GM19397 (cell line): ENCODE data around the gene FAM170B.

Experiments used
- ATAC-seq: cut with Tn5 transposase; IDR thresholded peaks from one replicate; pipeline ENCODE4 v1.9.1; 2021; ENCODE audit warnings: mild to moderate bottlenecking, moderate library complexity; ENCODE audit not compliant: unreplicated experiment

The FAM170B gene

GRCh38 chr10:49081547-49082275 is 52.1 kb downstream of the FAM170B start:
- no peak for ATAC-seq
